Measurements from ENCODE around the gene APOC3. TPM values are rescaled to one million over a fixed set of nuclear protein-coding genes. Genes with fewer than 3 reads are reported as not detected.

Gene APOC3
- total and polyA plus RNA-seq, 10 of the 15 experiments (the other 5 are each of a cell fraction or from before 2014, with no cell fraction given): 1.9 TPM; not detected in 9

DNA sequence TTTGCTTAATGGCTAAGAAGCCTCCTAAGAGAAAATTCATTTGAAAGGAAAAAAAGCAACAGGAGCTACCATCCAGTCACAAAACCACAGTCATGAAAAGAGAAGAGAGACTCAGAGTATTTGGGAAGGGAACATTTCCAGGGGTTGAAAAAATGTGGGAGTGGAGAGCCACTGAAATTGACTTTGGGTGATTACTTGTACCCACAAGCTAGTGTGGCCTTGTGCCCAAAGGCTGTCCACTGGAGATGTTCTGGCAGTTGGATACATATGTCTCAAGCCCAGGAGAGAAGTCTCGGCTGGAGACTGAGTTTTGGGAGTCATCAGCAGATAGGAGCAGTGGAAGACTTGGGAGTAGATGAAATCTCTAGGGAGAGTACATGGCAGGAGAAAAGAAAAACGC lies 34.9 kb upstream of the APOC3 start:
- ChIA-PET POLR2A (no interaction called here), RAD21 (ENCODE audit: unreplicated experiment) (interaction anchor here (2.1 kb wide), 1 partner anchor 41 kb away, joined by 13 read pairs; no protein-coding TSS in a partner anchor), SMC1A (ENCODE audit: uncharacterized antibody, unreplicated experiment) (interaction anchor here (0.9 to 5.1 kb wide), 4 partner anchors 19 to 311 kb away, joined by 3 to 42 read pairs (median 6); no protein-coding TSS in a partner anchor), CTCF (interaction anchor here (3.2 to 10.9 kb wide), 2 partner anchors 40 to 311 kb away, joined by 11 to 183 read pairs; partner anchors contain the start of gene APOA1)
- no peaks in the 10 kb centered on the region for H3K79me2 ChIP-seq (ENCODE audit: control insufficient read depth, insufficient read depth, low read length)
- ATAC-seq: no peak
- no peak for DNase-seq (ENCODE audit: low read depth, low spot score)
- no peak overlapping the region for H3K9ac ChIP-seq (ENCODE audit: control insufficient read depth, insufficient read depth, low read length)
- no peak overlapping the region for H3K4me2 ChIP-seq (ENCODE audit: control insufficient read depth, insufficient read depth)
- TF ChIP-seq IKZF2 (IDR thresholded peaks at IDR 0.05) (no peak), KLF5 (IDR thresholded peaks at IDR 0.05; ENCODE audit: partially characterized antibody) (no peak), FOS (IDR thresholded peaks at IDR 0.05; ENCODE audit: borderline replicate concordance, extremely low read depth, insufficient read length) (no peak), CEBPB (IDR thresholded peaks at IDR 0.05; ENCODE audit: borderline replicate concordance in 1 of 2, low read depth in 2 of 2, low read length in 2 of 2) (no peak), IRF4 (IDR thresholded peaks at IDR 0.05; ENCODE audit: low read depth, low read length) (no peak), SREBF2 (IDR thresholded peaks at IDR 0.05; ENCODE audit: low read length) (no peak), HDGF (IDR thresholded peaks at IDR 0.05) (no peak), ZZZ3 (IDR thresholded peaks at IDR 0.05; ENCODE audit: control insufficient read depth, insufficient read length, low read depth) (no peak), ZNF384 (IDR thresholded peaks at IDR 0.05; ENCODE audit: borderline replicate concordance, low read depth, low read length) (no peak), BHLHE40 (IDR thresholded peaks at IDR 0.05; ENCODE audit: borderline replicate concordance in 1 of 2, low read depth in 2 of 2, low read length in 1 of 2) (no peak), CBX3 (IDR thresholded peaks at IDR 0.05; ENCODE audit: borderline replicate concordance, low read depth) (no peak)
- TF ChIP-seq, protein P1, sequence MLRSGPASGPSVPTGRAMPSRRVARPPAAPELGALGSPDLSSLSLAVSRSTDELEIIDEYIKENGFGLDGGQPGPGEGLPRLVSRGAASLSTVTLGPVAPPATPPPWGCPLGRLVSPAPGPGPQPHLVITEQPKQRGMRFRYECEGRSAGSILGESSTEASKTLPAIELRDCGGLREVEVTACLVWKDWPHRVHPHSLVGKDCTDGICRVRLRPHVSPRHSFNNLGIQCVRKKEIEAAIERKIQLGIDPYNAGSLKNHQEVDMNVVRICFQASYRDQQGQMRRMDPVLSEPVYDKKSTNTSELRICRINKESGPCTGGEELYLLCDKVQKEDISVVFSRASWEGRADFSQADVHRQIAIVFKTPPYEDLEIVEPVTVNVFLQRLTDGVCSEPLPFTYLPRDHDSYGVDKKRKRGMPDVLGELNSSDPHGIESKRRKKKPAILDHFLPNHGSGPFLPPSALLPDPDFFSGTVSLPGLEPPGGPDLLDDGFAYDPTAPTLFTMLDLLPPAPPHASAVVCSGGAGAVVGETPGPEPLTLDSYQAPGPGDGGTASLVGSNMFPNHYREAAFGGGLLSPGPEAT (IDR thresholded peaks at IDR 0.05; ENCODE audit: low read depth): no peak
- TF ChIP-seq, protein P2, sequence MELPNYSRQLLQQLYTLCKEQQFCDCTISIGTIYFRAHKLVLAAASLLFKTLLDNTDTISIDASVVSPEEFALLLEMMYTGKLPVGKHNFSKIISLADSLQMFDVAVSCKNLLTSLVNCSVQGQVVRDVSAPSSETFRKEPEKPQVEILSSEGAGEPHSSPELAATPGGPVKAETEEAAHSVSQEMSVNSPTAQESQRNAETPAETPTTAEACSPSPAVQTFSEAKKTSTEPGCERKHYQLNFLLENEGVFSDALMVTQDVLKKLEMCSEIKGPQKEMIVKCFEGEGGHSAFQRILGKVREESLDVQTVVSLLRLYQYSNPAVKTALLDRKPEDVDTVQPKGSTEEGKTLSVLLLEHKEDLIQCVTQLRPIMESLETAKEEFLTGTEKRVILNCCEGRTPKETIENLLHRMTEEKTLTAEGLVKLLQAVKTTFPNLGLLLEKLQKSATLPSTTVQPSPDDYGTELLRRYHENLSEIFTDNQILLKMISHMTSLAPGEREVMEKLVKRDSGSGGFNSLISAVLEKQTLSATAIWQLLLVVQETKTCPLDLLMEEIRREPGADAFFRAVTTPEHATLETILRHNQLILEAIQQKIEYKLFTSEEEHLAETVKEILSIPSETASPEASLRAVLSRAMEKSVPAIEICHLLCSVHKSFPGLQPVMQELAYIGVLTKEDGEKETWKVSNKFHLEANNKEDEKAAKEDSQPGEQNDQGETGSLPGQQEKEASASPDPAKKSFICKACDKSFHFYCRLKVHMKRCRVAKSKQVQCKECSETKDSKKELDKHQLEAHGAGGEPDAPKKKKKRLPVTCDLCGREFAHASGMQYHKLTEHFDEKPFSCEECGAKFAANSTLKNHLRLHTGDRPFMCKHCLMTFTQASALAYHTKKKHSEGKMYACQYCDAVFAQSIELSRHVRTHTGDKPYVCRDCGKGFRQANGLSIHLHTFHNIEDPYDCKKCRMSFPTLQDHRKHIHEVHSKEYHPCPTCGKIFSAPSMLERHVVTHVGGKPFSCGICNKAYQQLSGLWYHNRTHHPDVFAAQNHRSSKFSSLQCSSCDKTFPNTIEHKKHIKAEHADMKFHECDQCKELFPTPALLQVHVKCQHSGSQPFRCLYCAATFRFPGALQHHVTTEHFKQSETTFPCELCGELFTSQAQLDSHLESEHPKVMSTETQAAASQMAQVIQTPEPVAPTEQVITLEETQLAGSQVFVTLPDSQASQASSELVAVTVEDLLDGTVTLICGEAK (IDR thresholded peaks at IDR 0.05; ENCODE audit: borderline replicate concordance): no peak
- H2AFZ ChIP-seq (ENCODE audit: control insufficient read depth, low read depth, low read length): no peak overlapping the region
- no peak overlapping the region for H3K27ac ChIP-seq (ENCODE audit: control insufficient read depth, insufficient read depth)
- WGBS (ENCODE audit: insufficient coverage, insufficient replicate concordance, low lambda C conversion rate, missing lambda C conversion rate): 33% methylated on average over 2 of the region's 2 CpGs
- H3K27me3 ChIP-seq (replicated peaks in 1 of 2; ENCODE audit: control insufficient read depth in 2 of 2, insufficient read depth in 2 of 2, low read length in 1 of 2): no peaks in the 10 kb centered on the region; a peak in 1 of 4 replicates
- no peaks in the 10 kb centered on the region for H4K20me1 ChIP-seq (ENCODE audit: control insufficient read depth, insufficient read depth)
- no TSS peak for BruUV-seq (replicated peaks)
- H3K4me1 ChIP-seq (ENCODE audit: control insufficient read depth, insufficient read depth, low read length): peaks cover 4% of the 10 kb centered on the region; the same call in 1 of the 2 replicates
- H3K36me3 ChIP-seq (ENCODE audit: control insufficient read depth in 2 of 2, insufficient read depth in 2 of 2, low read length in 1 of 2): no peaks in the 10 kb centered on the region
- H3K4me3 ChIP-seq: no peak overlapping the region
- no peak for FAIRE-seq
- no peaks in the 10 kb centered on the region for H3K9me3 ChIP-seq (replicated peaks; ENCODE audit: control insufficient read depth, insufficient read depth, low read length)
- intact Hi-C loops (cut with micrococcal nuclease; ENCODE audit: unreplicated experiment) (loop anchor here (5.0 kb wide), 1 partner anchor 432 kb away; no protein-coding TSS in a partner anchor), in situ Hi-C loops (cut with MboI) (no loop called here)
